Measurements from ENCODE around the gene NPIPB13.
"Not testable (repeated sequence)": the region's sequence is repeated elsewhere in the genome, so short reads cannot be mapped to it uniquely, and the experiment has no call there.

The NPIPB13 gene

DNA sequence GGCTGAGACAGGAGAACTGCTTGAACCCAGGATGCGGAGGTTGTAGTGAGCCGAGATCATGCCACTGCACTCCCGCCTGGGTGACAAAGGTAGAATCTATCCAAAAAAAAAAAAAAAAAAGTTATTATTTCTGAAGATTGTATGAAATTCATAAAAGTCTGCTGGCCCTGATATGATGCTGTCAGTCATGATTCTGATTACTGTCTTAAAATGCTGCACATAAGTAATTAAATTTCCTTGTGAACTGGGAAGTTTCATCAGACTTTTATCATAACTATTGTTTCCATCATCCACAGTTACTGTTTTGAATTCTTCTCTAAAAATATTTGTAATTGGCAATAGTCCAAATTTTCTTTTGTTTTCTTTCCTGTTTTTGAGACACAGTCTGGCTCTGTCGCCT, at the start of gene NPIPB13:
TSS of gene NPIPB13 (minus strand) at position 101 of the 400 bp plus-strand sequence. CDS start 2,906 bp downstream, outside the sequence.
- DNase-seq: not testable (repeated sequence)

DNA sequence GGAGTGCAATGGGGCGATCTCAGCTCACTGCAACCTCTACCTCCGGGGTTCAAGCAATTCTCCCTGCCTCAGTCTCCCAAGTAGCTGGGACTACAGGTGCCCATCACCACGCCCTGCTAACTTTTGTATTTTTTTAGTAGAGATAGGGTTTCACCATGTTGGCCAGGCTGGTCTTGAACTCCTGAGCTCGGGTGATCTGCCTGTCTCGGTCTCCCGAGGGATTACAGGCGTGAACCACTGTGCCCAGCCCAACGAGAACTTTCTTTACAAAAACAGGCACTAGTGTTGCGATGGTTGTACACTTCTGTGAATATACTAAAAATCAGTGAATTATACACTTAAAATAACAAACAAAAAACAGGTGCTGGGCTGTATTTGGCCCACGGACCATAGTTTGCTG, 34.1 kb upstream of the NPIPB13 start:
- DNase-seq: not testable (repeated sequence)

DNA sequence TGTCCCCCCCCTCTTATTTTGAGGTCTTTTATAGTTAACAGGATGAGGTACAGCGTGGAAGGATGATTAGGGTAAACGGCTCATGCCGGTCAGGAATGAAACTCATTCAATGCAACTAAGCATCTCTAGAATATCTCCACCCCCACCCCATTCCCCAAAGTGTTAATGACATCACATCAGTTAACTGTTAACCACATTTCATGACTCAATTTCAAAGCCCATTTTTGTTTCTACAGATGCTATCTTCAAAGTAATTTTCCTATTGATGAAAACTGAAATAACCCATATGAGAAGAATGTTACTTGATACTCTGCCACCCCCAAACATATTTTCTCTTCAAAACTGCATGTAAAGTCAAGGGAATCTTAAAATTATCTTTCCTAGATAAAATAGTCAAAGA, 30.2 kb upstream of the NPIPB13 start:
- not testable (repeated sequence) for DNase-seq

DNA sequence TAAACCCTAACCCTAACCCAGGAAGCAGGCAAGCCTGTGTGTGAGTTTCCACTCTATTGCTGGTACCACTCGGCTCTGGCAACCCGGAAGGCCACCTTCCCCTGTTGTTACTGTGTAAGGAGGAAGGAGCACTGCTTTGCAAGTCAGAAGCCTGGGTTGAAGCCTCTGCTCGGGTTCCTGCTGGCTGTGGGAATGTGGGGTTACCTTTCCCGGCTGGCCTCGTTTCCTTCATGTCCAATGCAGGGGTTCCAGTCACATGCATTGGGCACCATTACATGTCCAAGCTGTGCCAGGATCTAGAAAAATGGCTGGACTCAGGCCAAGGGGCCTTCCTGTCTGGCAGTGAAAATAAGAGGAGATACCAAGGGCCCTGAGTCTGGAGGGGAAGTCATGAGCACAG, 31.2 kb downstream of the NPIPB13 start:
- DNase-seq: not testable (repeated sequence)

DNA sequence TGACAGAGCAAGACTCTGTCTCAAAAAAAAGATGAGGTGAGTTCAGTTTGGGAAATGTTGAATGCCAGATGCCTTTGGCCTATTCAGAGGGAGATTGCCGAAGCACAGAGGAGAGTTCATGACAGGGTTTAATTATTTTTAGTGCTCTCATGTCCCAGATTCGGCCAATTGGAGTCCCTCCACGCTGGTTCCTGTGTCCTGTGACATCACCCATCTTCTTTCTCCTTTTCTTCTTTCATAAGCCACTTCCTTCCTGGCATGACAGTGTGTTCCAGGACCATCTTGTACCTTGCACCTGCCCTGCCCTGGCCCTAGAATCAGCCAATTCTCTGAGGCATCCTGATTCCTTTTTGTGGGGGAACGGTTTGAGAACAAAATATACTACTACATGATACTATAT, 36.9 kb downstream of the NPIPB13 start:
- DNase-seq: not testable (repeated sequence)

DNA sequence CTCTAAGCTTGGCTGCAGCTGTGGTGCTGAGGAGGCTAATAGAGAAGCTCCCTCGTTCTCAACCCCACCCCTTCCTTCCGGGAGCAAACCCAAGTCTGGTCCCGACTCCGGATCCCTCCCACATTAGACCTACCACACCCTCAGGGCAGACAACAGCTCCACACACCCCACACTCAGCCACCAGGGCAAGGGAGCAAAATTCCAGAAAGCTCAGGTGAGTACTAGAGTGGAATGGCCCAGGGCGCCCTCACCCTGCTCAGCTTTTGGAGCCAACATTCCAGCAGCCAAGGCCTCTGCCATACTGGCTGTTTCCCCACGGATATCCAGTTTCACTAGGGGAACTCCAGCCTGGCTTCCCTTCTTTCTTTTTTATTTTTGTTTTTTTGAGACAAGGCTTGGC, 39.2 kb downstream of the NPIPB13 start:
- DNase-seq: not testable (repeated sequence)

DNA sequence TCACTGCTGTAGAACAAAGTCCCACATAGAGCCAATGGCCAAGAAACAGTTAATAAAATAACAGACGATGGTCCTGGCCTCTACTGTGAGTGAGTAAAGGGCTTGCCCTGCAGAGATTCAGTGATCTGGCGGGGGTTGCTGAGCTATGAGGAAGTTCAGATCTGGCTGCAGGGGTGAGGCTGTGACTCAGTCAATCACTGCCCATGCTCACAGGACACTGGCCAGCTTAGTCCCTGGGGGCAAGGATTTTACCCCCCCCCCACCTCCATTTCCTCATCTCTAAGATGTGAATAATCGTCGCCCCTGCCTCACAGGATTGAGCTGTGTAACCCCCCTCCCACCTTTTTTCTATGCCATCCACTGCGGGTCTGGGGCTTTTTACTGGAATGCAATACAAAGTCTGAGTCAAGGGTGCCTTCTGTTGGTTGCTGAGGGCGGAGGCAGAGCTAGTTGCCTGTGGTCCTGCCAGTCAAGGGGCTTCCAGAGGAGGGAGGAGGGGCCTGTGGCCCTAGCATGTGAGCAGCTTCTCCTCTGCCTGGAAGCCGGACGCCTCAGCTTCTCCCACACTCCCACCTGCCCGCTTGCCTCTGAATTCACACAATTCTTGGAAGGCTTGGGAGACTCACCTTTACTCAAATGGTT, 41.1 kb downstream of the NPIPB13 start:
- not testable (repeated sequence) for DNase-seq

DNA sequence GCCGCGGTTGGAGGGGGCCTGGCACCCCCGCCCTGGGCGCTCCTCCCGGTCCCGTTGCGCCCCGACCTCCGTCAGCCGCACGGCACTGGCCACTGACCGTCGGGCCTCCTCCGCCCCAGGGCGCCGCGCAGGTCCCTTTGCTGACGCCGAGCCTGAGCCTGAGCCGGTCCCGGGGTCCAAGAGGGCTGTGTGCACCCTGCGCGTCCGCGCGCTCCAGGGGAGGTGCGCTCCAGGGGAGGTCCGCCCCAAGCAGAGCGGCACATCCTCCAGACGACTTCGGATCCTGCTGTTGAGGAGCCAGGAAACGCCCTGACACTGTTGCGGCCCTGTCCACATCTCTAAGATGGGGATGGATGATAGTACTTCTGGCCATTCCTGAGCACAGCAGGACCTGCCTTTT, 42.0 kb downstream of the NPIPB13 start:
- DNase-seq: not testable (repeated sequence)

DNA sequence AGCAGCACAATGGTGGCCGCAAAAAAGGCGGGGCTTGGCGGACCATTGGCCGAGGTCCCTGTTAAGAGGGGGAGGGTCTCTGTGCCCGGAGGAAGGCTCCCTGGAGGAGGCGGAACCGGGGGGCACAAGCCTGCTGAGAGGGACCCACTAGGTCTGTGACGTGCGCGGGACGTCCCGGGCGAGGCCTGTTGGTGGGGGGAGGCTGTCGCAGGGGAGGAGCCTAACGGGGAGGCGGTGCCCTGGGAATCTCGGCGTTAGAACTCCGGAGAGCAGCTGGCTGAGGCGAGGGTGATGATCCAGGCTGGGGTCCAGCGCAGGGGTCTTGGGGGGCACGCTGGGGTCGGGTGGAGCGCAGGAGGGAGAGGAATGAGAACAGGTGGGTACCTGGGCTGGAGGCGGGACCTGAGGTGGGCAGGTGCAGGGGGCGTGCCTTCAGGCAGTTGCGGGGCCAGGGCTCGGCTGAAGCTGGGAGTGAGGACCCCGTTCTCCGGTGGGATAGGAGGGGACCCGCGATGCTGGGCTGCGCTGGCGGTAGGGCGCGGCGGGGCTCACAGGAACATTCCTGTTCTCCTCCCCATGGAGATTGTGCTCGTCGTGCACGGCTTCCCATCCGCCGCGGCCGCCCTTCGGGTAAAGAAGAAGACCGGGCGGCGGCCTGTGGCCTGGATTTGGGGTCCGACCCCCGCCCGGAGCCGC, 42.6 kb downstream of the NPIPB13 start:
- DNase-seq: not testable (repeated sequence)

DNA sequence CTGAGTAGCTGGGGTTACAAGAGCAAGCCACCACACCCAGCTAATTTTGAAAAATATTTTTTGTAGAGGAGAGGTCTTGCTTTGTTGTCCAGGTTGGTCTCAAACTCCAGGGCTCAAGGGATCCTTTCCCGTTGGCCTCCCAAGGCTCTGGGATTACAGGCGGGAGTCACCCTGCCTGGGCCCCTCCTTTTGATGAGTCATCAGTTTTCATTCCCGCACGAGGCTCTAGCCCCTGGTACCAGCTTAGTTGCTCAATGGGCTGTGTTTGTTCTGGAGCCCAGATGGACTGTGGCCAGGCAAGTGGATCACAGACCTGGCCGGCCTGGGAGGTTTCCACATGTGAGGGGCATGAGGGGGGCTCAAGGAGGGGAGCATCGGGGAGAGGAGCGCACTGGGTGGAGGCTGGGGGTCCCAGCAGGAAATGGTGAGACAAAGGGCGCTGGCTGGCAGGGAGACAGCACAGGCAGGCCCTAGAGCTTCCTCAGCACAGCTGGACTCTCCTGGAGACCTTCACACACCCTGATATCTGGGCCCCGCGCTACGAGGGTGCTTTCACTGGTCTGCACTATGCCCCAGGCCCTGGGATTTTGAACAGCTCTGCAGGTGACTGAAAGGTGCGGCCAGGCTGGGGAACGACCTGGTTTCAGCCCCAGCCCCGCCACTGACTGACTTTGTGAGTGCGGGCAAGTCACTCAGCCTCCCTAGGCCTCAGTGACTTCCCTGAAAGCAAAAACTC, 48.5 kb downstream of the NPIPB13 start:
- DNase-seq: not testable (repeated sequence)

DNA sequence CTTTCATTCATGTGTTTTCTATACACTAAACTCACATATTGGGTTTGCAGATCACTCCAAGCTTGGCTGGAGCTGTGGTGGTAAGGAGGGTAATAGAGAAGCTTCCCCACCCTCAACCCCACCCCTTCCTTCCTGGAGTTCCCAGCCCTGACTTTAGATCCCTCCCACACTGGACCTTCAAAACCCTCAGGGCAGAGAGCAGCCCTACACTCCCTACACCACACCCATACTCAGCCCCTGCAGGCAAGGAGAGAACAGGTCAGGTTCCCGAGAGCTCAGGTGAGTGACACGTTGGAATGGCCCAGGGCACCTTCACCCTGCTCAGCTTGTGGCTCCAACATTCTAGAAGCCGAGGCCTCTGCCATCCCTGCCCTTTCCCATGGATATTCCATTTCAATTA, 49.2 kb downstream of the NPIPB13 start, which contains the start of gene SULT1A3:
TSS of gene SULT1A3 (plus strand) at position 207 of the 400 bp plus-strand sequence. CDS start 1,474 bp downstream, outside the sequence.
- DNase-seq: not testable (repeated sequence)

Data from OCI-M1 (cell line).